HEK293 (cell line): ENCODE results near the gene TUFM.

Experiments
- REPIN1 ChIP-seq: fragments of 450-650 bp; formaldehyde crosslinking; IDR thresholded peaks from 2 replicates; pipeline ENCODE4 v1.5.1; 2017; ENCODE audit warnings: missing biosample characterization, missing genetic modification characterization, low read depth
- ZBTB7A ChIP-seq: fragments of 450-650 bp; formaldehyde crosslinking; IDR thresholded peaks from 2 replicates; pipeline ENCODE4 v1.5.1; 2016; ENCODE audit warnings: low read depth, missing biosample characterization, missing genetic modification characterization
- ZBTB8A ChIP-seq: fragments of 450-650 bp; formaldehyde crosslinking; IDR thresholded peaks from 2 replicates; pipeline ENCODE4 v1.5.1; 2016; ENCODE audit warnings: missing biosample characterization, missing genetic modification characterization
- ZNF138 ChIP-seq: fragments of 450-650 bp; formaldehyde crosslinking; IDR thresholded peaks from 2 replicates; pipeline ENCODE4 v1.5.1; 2016; ENCODE audit warnings: missing biosample characterization, missing genetic modification characterization, borderline replicate concordance
- TF ChIP-seq, protein P1 (sequence below): fragments of 450-650 bp; formaldehyde crosslinking; IDR thresholded peaks from 2 replicates; pipeline ENCODE4 v1.5.1; 2016; ENCODE audit warnings: missing biosample characterization, missing genetic modification characterization
- TF ChIP-seq, protein P2 (sequence below): fragments of 450-650 bp; formaldehyde crosslinking; IDR thresholded peaks from 2 replicates; pipeline ENCODE4 v1.5.1; 2016; ENCODE audit warnings: missing biosample characterization, missing genetic modification characterization

DNA sequence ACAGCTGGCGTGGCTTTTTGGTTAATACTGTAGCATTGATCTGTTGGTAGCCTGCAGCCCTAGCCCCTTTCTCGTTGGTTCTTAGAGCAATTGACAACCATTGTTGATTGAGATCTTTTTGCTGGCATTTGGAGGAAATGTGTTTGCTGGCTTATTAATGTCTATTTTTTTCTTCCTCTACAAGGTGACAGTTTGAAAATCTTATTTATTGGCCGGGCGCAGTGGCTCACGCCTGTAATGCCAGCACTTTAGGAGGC lies 21.5 kb downstream of the TUFM start:
- TF ChIP-seq, protein P1, sequence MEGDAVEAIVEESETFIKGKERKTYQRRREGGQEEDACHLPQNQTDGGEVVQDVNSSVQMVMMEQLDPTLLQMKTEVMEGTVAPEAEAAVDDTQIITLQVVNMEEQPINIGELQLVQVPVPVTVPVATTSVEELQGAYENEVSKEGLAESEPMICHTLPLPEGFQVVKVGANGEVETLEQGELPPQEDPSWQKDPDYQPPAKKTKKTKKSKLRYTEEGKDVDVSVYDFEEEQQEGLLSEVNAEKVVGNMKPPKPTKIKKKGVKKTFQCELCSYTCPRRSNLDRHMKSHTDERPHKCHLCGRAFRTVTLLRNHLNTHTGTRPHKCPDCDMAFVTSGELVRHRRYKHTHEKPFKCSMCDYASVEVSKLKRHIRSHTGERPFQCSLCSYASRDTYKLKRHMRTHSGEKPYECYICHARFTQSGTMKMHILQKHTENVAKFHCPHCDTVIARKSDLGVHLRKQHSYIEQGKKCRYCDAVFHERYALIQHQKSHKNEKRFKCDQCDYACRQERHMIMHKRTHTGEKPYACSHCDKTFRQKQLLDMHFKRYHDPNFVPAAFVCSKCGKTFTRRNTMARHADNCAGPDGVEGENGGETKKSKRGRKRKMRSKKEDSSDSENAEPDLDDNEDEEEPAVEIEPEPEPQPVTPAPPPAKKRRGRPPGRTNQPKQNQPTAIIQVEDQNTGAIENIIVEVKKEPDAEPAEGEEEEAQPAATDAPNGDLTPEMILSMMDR (tag by site-specific recombination), result no peak
- TF ChIP-seq ZBTB7A, result no peak
- no peak for TF ChIP-seq ZNF138 (tag by site-specific recombination)
- no peak for TF ChIP-seq REPIN1 (tag by site-specific recombination)
- TF ChIP-seq ZBTB8A (tag by site-specific recombination), result no peak
- TF ChIP-seq, protein P2, sequence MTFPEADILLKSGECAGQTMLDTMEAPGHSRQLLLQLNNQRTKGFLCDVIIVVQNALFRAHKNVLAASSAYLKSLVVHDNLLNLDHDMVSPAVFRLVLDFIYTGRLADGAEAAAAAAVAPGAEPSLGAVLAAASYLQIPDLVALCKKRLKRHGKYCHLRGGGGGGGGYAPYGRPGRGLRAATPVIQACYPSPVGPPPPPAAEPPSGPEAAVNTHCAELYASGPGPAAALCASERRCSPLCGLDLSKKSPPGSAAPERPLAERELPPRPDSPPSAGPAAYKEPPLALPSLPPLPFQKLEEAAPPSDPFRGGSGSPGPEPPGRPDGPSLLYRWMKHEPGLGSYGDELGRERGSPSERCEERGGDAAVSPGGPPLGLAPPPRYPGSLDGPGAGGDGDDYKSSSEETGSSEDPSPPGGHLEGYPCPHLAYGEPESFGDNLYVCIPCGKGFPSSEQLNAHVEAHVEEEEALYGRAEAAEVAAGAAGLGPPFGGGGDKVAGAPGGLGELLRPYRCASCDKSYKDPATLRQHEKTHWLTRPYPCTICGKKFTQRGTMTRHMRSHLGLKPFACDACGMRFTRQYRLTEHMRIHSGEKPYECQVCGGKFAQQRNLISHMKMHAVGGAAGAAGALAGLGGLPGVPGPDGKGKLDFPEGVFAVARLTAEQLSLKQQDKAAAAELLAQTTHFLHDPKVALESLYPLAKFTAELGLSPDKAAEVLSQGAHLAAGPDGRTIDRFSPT (tag by site-specific recombination), result no peak
